ENCODE results near the gene CFAP57.

Gene CFAP57

DNA sequence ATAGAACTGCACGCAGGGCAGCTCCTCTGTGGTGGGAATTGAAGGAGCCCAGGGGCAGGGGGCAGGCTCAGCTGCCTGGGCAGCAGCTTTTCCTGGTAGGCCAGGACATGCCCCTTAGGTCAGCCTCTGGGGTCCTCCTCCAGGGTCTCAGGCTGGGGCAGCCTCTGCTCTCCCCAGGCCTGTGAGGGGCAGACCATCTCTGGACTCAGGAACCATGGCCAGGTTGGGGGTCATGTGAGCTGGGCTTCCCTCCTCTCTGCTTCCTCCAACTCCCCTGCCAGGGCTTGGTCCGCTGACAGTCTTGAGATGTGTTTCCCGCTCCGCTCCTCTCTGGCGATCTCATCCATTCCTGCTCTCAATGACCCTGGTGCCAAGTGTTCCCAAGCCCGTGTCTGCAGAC, 107.5 kb downstream of the CFAP57 start:
- DNase-seq, result no peak

GRCh38 chr1:43280692-43281091, 108.6 kb downstream of the CFAP57 start:
- no peak for DNase-seq

DNA sequence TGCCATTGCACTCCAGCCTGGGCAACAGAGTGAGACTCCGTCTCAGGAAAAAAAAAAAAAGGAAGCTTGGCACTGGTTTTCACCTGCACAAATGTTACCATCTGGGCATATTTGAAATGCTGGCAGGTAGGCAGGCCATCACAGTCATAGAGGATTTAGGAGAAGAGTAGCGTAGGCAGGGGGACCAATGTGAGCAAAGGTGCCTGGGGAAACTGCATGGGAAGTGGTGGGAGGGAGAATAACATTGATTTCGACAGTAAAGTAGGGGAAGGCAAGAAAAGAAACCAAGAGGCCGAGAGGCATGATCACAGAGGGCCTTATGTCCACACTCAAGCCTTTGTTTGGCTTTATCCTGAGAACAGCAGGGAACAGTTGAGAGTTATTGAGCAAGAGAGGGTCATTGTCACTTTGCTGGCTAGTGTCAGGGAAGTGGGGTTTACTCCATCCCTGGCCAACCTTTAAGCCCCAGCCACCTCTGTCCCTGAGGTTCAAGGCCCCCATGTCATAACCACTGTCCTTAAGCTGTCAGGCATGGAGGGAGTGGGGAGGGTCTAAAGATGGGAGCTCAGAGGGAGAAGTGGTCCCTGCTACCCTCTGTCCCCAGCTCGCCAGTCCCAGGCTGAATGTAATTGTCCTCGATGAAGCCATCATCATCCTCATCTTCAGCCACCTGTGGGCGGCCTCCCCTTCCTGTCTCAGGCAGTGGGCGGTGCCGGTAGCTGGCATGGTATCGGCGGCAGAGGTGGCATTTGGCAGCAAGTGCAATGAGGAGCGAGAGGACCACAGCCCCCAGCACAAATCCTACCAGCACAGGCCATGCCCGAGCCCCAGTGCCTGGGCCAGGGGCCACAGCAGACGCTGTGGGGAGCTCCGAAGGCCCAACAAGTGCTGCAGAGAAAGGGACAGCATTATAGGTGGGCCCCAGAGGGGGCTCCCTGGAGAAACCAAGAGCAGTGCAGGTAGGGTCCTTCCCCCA, 110.4 kb downstream of the CFAP57 start:
- DNase-seq, result no peak

DNA sequence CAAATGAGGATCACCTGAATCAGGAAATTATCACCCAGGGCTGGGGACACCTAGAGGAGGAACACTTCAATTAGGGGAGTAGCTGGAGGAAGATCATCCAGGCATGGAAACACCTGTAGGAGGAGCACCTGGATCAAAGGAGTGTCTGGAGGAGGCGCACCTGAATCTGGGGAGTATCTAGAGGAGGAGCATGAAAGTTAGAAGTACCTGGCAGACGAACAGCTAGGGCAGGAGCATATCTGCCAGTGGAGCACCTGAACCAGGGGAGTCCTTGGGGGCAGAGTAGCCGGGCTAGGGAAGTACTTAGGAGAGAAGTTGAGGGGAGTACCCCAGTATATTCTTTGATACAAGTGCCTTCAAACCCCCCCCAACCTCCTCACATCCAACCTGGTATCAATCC, 111.9 kb downstream of the CFAP57 start:
- DNase-seq, result no peak

- no peak for DNase-seq
Measured at GRCh38 chr1:43284546-43285110, 112.5 kb downstream of the CFAP57 start.

DNA sequence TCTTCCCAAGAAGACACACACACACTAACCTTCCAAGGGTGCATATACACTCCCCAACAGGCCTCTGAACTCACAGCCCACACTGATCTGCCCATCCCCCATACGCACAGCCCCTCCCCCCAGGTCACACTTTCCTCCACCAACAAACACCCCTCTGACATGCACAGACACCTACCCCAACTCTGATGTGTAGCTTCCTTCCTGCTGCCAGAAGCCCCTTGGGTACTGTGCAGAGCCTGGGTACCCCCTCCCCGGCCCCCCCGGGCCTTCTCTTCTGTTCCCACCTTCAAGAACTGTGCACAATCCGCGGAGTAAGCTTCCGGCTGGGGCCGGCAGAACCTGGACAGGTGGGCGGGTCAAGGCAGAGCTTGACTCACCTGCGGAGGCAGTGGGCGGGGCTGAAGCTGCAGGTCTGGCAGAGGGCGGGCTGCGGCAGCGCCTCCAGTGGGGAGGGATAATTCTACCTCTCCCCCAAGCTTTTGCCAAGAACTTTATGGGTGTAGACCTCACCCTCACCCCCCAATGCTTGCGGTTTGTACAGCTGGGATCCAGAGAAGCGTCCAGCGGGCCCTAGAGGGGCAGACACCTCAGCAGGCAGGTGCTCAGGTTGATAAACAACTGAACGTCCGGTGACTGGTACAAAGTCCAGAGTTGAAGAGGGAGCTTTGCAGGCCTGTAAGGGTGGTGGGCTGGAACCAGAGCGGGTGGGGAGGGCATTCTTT, 113.3 kb downstream of the CFAP57 start, which contains the start of gene C1orf210:
TSS of gene C1orf210 (minus strand) at position 313 of the 722 bp plus-strand sequence. CDS start 2,311 bp downstream, outside the sequence.
- no peak for DNase-seq

- no peak for DNase-seq
Measured at GRCh38 chr1:43286115-43286514, 114.0 kb downstream of the CFAP57 start.

DNA sequence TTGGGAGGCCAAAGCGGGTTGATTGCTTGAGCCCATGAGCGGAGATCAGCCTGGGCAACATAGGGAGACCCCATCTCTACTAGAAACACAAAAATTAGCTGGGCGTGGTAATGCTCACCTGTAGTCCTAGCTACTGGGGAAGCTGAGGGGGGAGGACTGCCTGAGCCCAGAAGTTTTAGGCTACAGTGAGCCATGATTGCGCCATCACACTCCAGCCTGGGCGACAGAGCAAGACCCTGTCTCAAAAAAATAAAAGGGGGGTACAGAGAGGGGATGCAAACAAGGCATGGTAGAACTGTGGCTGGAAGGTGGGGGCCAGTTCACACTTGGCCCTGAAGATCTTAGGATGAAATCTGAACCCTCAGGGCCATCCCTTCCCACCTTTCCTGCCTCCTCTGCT, 114.4 kb downstream of the CFAP57 start:
- no peak for DNase-seq

DNA sequence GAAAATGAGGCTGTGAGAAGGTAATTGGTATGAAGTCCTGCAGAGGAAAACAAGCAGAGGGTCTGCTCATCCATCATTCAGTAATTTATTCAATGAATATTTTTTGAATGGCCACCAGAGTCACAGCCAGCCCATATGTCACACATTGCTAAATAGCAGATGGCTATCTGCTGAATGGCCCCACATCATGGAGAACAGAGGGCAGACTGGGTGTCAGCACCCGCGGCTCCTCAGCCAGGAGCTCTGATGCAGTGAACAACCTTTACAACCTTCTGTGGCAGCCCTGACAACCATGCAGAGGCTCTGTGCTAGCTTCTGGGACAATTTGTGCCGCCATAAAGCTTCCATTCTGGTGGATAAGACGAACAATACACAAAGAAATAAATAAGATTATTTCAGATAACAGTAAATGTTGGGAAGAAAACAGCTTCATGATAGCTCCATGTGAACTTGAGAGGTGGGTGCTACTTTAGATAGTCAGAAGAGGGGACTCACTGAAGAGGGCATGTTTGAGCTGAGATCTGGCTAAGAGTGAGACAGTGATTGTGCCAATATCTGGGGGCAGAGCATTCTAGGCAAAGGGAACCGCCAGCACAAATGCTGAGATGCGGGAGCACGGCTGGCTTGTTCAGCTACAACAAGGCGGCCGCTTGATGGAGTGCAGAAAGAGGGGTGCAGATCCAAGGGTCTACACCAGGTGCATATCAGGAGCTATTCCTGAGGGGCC, 116.1 kb downstream of the CFAP57 start:
- DNase-seq, result no peak

- DNase-seq, result no peak
Measured at GRCh38 chr1:43288785-43289706, 116.9 kb downstream of the CFAP57 start.

GRCh38 chr1:43292216-43292615, 120.1 kb downstream of the CFAP57 start:
- no peak for DNase-seq

GRCh38 chr1:43292679-43293078, 120.5 kb downstream of the CFAP57 start:
- no peak for DNase-seq

DNA sequence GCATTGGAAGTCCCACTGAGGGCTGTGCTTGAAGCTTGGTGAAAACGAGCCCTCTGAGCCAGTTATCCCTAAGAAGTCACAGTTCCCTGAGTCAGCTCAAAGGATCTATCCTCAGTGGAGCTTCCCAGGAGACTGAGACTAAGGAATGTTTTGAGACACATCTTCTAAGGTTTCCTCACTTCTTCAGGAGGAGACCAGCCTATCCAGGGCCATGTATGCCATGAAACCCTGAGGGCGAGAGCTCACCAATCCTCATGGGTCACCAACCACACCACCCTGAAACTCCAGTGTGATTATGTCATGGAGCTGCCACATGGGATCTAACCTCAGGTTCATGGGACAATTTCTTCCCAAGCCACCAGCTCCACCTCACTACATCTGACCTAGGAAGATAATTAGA, 121.0 kb downstream of the CFAP57 start:
- DNase-seq, result no peak

GRCh38 chr1:43293896-43294760, 122.0 kb downstream of the CFAP57 start:
- DNase-seq, result no peak

- DNase-seq, result no peak
Measured at GRCh38 chr1:43294761-43295160, 122.6 kb downstream of the CFAP57 start.

GRCh38 chr1:43296207-43296606, 124.1 kb downstream of the CFAP57 start:
- DNase-seq, result no peak

DNA sequence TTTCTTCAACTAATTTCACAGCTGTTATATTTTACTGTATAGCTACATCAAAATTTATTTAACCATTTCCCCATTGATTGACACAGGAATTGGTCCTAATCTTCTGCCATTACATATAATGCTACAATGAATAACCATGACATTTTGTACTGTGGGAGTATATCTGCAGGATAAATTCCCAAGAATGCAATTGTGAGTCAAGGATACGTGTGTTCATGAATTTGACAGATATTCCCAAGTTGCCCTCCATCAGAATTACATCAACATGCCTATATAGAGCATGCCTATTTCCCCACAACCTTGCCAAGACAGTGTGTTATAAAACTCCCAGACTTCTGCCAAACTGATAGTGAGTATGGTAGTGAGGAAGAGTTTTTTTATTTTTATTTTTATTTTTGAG, 125.9 kb downstream of the CFAP57 start:
- DNase-seq, result no peak

DNA sequence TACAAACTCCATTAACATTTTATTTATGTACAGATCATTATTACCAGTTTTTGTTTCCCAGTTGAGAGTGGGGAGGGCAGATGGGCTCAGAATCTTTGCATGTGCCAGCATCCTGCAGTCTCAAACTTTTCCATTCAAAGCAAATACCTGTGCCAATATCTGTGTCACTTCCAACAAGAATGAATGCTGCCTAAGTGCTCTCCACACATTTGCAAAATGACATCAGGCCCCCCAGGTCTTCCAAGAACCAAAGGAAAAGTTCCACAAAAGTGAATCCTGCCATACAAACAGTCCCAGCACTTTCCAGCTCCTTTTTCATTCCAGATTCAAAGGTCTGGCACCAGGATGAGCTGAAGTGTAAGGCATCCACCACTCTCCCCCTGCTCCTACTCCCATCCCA, 127.0 kb downstream of the CFAP57 start:
- no peak for DNase-seq

DNA sequence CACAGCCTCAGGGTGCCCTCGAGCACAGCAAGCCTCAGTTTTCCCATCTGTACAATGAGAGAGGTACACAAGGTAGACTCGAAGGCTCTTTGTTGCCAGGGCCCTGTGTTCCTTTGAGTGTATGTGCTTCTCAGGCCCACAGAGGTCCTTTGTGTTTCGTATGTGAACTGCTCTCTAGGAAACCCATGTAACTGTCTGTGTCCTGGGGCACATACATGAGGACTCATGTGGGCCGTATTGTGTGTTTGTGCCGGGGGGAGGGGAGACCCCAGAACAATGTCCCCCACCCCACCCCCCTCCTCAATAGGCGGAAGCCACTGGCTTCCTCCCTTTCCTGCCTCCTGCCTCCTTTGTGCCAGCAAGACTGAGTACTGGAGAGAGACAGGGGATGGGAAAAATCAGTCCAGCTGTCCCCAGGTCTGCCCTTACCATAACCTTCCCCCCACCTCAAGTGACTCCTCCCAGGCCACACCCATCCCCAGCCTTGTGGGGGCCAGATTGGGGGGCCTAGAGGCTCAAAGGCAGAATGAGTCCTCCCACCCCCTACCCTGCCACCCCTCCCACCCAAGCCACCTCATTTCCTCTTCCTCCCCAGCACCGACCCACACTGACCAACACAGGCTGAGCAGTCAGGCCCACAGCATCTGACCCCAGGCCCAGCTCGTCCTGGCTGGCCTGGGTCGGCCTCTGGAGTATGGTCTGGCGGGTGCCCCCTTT, 128.4 kb downstream of the CFAP57 start, which contains the start of gene TIE1:
TSS of gene TIE1 (plus strand) at position 605 of the 717 bp plus-strand sequence. CDS start at position 695, 90 bp downstream.
- DNase-seq, result no peak

- no peak for DNase-seq
Measured at GRCh38 chr1:43302201-43302600, 130.1 kb downstream of the CFAP57 start.

Data from stimulated activated CD4-positive, alpha-beta T cell treated with anti-CD3 and anti-CD28 coated beads, Interleukin-1b, Interleukin-23, amount 100 ng/mL, for 48 hours (primary cell).